Measurements from ENCODE around the gene NEK1.

DNA sequence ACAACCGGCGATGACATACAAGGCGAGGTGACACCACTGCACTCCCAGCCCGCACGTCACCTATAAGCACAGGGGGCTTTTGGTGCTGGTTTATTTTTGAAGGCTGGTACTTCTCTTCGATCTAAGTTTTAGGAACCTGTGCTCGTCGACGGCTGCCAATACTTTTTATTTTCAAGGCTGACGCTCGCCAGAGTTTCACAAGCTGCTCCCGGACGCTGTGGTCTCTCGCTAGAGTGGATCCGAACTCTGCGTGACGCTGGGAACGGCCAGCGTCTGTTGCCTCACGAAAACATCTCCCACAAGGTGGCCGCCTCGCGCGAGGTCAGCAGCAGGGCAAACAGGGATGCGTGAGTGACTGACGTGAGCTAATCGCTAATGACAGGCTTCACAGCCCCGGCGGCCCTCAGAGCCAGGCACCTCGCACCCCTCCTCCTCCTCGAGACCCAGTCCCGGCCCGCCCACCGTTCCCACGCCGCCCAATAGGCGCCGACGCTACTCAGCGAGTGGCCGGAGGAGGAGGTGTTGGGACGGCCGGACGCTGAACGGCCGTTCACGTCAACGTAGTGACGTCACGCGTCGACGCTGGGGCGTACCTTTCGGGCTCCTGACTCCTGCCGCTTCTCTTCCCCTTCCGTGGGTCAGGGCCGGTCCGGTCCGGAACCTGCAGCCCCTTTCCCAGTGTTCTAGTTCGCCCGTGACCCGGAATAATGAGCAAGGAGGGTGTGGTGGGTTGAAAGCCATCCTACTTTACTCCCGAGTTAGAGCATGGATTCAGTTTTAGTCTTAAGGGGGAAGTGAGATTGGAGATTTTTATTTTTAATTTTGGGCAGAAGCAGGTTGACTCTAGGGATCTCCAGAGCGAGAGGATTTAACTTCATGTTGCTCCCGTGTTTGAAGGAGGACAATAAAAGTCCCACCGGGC lies 7.8 kb upstream of the NEK1 start, which contains the start of gene CLCN3:
- TF ChIP-seq, protein P1, sequence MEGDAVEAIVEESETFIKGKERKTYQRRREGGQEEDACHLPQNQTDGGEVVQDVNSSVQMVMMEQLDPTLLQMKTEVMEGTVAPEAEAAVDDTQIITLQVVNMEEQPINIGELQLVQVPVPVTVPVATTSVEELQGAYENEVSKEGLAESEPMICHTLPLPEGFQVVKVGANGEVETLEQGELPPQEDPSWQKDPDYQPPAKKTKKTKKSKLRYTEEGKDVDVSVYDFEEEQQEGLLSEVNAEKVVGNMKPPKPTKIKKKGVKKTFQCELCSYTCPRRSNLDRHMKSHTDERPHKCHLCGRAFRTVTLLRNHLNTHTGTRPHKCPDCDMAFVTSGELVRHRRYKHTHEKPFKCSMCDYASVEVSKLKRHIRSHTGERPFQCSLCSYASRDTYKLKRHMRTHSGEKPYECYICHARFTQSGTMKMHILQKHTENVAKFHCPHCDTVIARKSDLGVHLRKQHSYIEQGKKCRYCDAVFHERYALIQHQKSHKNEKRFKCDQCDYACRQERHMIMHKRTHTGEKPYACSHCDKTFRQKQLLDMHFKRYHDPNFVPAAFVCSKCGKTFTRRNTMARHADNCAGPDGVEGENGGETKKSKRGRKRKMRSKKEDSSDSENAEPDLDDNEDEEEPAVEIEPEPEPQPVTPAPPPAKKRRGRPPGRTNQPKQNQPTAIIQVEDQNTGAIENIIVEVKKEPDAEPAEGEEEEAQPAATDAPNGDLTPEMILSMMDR (IDR thresholded peaks at IDR 0.05; ENCODE audit: low read length): no peak
- TF ChIP-seq EZH2phosphoT487 (IDR thresholded peaks at IDR 0.05; ENCODE audit: low read length): no peak

Data from MM.1S (cell line).